Measurements from ENCODE around the gene GAS6.

The GAS6 gene

DNA sequence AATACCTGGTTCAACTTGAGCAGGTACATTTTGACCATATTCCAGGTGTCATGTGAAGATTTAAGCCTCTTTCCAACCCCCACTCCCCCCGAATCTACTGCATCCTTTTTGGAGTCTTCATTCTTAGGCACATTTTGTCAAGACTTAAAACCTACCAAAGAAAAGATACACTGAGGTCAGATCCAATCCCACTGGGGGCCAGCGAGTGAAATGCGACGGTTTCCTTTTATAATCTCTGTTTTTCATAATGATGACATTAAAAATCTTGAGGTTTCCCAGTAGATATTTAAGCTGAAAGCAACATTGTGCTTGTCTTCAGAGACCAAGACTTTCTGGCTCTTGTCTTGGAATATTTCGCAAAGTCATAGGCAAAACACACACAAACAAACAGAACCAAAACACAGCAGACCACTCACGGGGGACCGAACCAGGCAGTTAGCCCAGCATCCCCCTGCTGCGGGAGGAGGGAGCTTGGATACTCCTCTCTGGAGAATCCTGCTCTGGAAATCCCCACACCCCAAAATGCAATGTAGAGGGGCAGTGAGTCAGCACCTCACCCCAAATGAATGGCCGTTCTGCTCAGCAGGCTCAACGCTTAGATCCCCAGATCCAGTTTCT is 506 bp upstream of the GAS6 start:
- TF ChIP-seq CTCF (IDR thresholded peaks at IDR 0.05; ENCODE audit: low read depth, low read length), result no peak
- peak overlapping the region; percentile 91 for H3K4me3 ChIP-seq (ENCODE audit: low read depth, low read length)

- no peak for TF ChIP-seq CTCF (IDR thresholded peaks at IDR 0.05; ENCODE audit: low read depth, low read length)
- peak overlapping the region; percentile 91 for H3K4me3 ChIP-seq (ENCODE audit: low read depth, low read length)
Measured at GRCh38 chr13:113862931-113863523, 849 bp downstream of the GAS6 start.

- H3K4me3 ChIP-seq (ENCODE audit: low read depth, low read length), result peak overlapping the region; percentile 91
- no peak for TF ChIP-seq CTCF (IDR thresholded peaks at IDR 0.05; ENCODE audit: low read depth, low read length)
Measured at GRCh38 chr13:113862191-113862930, 1.5 kb downstream of the GAS6 start.

- no peak for TF ChIP-seq CTCF (IDR thresholded peaks at IDR 0.05; ENCODE audit: low read depth, low read length)
- H3K4me3 ChIP-seq (ENCODE audit: low read depth, low read length), result peak overlapping the region; percentile 91
Measured at GRCh38 chr13:113861433-113862030, 2.3 kb downstream of the GAS6 start.

GRCh38 chr13:113860665-113861432 is 3.0 kb downstream of the GAS6 start:
- H3K4me3 ChIP-seq (ENCODE audit: low read depth, low read length), result peak overlapping the region; percentile 91
- no peak for TF ChIP-seq CTCF (IDR thresholded peaks at IDR 0.05; ENCODE audit: low read depth, low read length)

DNA sequence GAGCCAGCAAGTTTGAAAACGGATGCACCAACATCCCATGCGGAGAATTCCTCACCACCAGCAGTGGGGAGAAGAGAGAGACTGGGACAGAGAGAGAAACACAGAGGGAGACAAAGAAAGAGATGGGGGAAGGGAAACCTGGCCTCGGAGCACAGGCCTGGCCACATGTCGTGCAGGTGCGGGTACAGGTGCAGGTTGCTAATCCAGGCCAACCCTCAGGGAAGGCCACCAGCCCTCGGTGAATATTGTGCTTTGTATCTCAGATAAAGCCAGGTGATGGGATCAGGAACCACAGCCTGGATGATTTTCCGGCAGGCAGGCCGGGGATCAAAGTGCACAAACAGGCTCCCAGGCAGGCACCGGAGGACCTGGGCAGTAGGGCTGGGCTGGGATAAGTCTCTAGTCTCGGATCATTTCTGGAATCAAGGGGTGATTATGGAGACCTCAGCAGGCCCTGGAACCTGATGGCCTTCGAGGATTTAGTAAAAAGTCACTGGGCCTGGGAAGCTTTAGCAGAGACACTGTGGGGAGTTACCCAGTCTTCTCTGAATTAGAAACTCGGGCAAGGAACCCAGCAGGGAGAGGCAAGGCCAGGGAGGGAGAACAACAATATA is 3.7 kb downstream of the GAS6 start:
- H3K4me3 ChIP-seq (ENCODE audit: low read depth, low read length), result peak overlapping the region; percentile 91

More for the DNA sequence above, 3.7 kb downstream of the GAS6 start:
- no peak for TF ChIP-seq CTCF (IDR thresholded peaks at IDR 0.05; ENCODE audit: low read depth, low read length)
